Peyer's patch (tissue), 4 donors: ENCODE results near the gene CCDC88C.

Experiments
- CTCF ChIP-seq, 6 experiments: fragments of 450-650 bp in 4 of 6; fragments of 200-600 bp in 2 of 6; sonication (generic) in 1 of 6; IDR thresholded peaks; one replicate each; pipeline ENCODE4 v1.5.1; 2017 to 2019; ENCODE audit warnings: antibody characterized with exemption in 6 of 6, mild to moderate bottlenecking in 3 of 6, moderate library complexity in 1 of 6
- POLR2A ChIP-seq, 2 donors: fragments of 450-650 bp; IDR thresholded peaks; one replicate each; pipeline ENCODE4 v1.5.1; 2017; ENCODE audit warnings: antibody characterized with exemption in 2 of 2, mild to moderate bottlenecking in 2 of 2, moderate library complexity in 2 of 2

DNA sequence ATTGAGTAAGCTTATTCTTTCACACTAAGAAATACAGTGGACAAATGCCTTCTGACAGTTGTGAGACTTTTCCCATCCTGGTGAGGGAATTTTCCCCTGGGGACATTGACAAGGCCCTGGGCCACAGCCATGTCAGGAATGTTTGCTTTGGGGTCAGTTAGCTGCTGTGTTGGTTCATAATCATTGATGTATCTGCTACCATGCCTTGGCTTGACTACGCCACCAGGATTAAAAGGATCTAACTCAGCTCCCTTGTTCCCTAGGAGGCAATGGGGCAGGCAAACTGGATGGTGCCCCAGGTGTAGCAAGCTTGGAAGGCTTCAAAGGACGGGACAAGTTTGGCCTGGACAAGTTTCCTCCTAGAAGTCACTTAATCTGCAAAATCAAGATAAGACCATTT lies 3.1 kb upstream of the CCDC88C start:
- TF ChIP-seq CTCF (IDR thresholded peaks at IDR 0.05) (no peak), POLR2A (IDR thresholded peaks at IDR 0.05) (no peak)
